ENCODE results near the gene ARMC12.

GRCh38 chr6:35716798-35717197, 20.0 kb upstream of the ARMC12 start:
- TF ChIP-seq EP300 (IDR thresholded peaks at IDR 0.05; ENCODE audit: borderline replicate concordance in 1 of 2, control insufficient read depth in 1 of 2, low read depth in 2 of 2, low read length in 2 of 2) (no peak), POLR2AphosphoS5 (IDR thresholded peaks at IDR 0.05; ENCODE audit: low read length) (no peak), BRCA1 (IDR thresholded peaks at IDR 0.05; ENCODE audit: low read depth, low read length) (no peak), SP1 (IDR thresholded peaks at IDR 0.05; ENCODE audit: low read depth, low read length) (no peak), EZH2 (IDR thresholded peaks at IDR 0.05; ENCODE audit: borderline replicate concordance, control insufficient read depth, low read depth, low read length) (no peak), CREB1 (IDR thresholded peaks at IDR 0.05; ENCODE audit: low read depth) (no peak)
- TF ChIP-seq, protein P1, sequence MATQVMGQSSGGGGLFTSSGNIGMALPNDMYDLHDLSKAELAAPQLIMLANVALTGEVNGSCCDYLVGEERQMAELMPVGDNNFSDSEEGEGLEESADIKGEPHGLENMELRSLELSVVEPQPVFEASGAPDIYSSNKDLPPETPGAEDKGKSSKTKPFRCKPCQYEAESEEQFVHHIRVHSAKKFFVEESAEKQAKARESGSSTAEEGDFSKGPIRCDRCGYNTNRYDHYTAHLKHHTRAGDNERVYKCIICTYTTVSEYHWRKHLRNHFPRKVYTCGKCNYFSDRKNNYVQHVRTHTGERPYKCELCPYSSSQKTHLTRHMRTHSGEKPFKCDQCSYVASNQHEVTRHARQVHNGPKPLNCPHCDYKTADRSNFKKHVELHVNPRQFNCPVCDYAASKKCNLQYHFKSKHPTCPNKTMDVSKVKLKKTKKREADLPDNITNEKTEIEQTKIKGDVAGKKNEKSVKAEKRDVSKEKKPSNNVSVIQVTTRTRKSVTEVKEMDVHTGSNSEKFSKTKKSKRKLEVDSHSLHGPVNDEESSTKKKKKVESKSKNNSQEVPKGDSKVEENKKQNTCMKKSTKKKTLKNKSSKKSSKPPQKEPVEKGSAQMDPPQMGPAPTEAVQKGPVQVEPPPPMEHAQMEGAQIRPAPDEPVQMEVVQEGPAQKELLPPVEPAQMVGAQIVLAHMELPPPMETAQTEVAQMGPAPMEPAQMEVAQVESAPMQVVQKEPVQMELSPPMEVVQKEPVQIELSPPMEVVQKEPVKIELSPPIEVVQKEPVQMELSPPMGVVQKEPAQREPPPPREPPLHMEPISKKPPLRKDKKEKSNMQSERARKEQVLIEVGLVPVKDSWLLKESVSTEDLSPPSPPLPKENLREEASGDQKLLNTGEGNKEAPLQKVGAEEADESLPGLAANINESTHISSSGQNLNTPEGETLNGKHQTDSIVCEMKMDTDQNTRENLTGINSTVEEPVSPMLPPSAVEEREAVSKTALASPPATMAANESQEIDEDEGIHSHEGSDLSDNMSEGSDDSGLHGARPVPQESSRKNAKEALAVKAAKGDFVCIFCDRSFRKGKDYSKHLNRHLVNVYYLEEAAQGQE (IDR thresholded peaks at IDR 0.05; ENCODE audit: low read depth, low read length), result no peak

Measured in GM12878 (cell line).